Kidney epithelial cell (primary cell): Measurements from ENCODE around the gene PPFIBP2. TPM values are rescaled to one million over a fixed set of nuclear protein-coding genes. Genes with fewer than 3 reads are reported as not detected.

Experiments used
- DNase-seq: peaks from one replicate; pipeline ENCODE4 v3.0.0-alpha.2; 2010; ENCODE audit warnings: low read depth
- H3K27me3 ChIP-seq: 2 replicates; pipeline ENCODE4 v1.6.0; 2011; ENCODE audit warnings: low read length; ENCODE audit not compliant: control insufficient read depth, insufficient read depth
- H3K36me3 ChIP-seq: 2 replicates; pipeline ENCODE4 v1.5.1; 2011; ENCODE audit warnings: low read length; ENCODE audit not compliant: control insufficient read depth, insufficient read depth
- H3K4me3 ChIP-seq: 2 replicates; pipeline ENCODE4 v1.5.1; 2011; ENCODE audit warnings: low read depth, mild to moderate bottlenecking, control low read depth, low read length
- CTCF ChIP-seq: IDR thresholded peaks from 2 replicates; pipeline ENCODE4 v1.5.1; 2011; ENCODE audit warnings: mild to moderate bottlenecking, moderate library complexity, low read length, control low read depth, inconsistent platforms; ENCODE audit not compliant: insufficient read depth, poor library complexity, severe bottlenecking
- total RNA-seq: library from RNA; depleted of rRNA; stranded (reverse); fragments of >200 nt; gene quantifications from 2 replicates; pipeline ENCODE4 v1.2.3, GENCODE V29; 2015

Gene PPFIBP2
- total RNA-seq, 1 donor from 2014 or later, result 6.0 TPM

GRCh38 chr11:7603031-7603781 is 89.4 kb downstream of the PPFIBP2 start:
- no peak overlapping the region for H3K4me3 ChIP-seq
- no peak for DNase-seq
- H3K27me3 ChIP-seq, result no peaks in the 10 kb centered on the region
- H3K36me3 ChIP-seq, result no peaks in the 10 kb centered on the region
- no peak for TF ChIP-seq CTCF

DNA sequence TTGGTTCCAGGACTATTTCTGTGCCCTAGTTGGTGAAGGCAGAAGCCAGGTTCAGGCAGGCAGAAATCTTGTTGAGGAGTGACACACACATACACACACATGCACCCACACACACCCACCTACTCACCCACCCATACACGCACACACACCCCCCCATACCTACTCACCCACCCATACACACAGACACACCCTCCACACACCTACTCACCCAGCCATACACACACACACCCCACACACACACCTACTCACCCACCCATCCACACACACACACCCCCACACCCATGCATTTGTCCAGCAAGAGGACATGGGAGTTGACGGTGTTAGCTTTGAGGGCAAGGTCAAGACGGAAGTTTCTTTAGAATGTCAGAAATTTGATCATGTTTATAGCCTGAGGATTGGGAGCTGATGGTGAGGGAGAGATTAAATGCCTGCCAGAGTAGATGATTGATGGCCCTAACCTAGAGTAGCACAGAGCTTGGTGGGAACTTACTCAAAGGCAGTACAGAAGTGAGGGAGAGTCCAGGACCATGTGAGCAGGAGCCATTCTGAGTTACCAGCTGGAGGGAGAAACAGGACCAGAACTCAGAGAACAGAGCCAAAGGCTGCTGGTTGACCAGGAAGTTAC is 90.6 kb downstream of the PPFIBP2 start:
- Histone ChIP-seq H3K27me3 (no peaks in the 10 kb centered on the region), H3K36me3 (no peaks in the 10 kb centered on the region), H3K4me3 (no peak overlapping the region)
- DNase-seq, result no peak
- TF ChIP-seq CTCF, result no peak

DNA sequence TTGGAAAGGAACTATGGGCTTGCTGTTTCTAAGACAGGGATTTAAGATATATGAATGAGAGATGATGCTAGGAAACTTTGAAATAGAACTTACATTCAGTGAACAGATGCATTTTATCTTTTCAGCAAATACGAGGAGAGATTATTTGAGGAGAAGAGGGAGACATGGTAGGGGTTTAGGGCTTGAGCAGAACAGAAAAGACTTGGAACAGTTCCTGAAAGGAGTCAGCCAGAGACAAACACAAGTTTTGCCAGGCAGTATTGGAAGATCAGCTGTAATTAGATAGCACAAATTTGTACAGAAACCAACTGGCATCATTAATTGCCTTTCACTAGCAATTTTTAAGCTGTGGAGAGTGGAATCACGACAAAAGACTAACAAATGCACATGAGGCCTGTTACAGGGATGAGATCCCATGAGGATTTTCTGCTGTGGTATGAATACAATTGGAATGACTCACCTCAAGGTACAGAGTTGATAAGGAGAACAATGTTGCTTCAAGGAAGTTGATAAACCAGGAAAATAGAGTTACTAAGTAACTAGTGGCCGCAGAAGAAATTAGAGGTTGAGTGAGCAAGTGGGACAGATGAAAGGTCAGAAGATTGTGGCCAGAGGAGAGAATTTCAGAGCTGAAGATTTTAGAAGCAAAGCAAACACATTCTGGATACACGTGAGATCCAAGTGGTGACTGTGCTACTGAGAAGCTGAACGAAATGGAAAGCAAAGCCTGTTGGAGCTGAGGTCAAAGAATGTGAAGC is 91.6 kb downstream of the PPFIBP2 start:
- peak; percentile 95 for DNase-seq
- Histone ChIP-seq H3K4me3 (no peak overlapping the region), H3K36me3 (no peaks in the 10 kb centered on the region), H3K27me3 (no peaks in the 10 kb centered on the region)
- TF ChIP-seq CTCF, result no peak

DNA sequence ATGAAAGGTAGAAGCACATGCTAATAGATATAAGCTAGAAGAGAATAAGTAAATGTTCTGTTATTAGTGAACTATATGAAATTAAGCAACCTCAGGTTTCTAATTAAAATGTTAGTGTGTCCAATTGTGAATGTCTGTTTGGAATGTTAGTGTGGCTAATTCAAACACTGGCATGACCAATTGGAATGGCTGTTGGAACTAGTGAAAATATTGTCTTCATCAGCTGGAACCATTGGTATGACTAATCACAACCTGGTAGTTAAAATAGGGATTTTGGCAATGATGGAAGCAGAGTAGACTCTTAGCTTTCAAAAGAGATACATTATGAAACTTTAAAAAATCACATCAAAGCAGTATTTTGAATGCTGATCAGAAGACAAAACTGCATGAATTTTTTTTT is 92.7 kb downstream of the PPFIBP2 start:
- DNase-seq, result no peak

DNA sequence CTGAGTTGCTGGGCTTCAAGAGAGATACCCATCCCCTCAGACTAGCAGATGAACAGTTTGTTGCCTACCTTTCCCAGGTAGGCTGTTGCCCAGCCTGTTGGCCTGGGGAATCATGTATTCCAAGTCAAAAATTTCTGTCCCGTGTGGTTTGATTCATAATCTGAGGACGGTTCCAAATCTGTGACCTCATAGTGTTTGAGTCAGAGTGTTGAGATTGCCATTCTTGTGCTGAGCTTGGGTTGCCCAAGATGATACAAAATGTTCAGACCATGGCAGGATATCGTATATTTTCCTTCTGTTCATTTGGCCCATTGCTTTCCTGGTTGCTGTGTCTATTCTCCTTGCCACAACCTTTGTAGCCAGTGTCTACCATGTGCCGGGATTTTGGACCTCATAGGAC is 95.2 kb downstream of the PPFIBP2 start:
- no peak for TF ChIP-seq CTCF
- Histone ChIP-seq H3K36me3 (no peaks in the 10 kb centered on the region), H3K27me3 (no peaks in the 10 kb centered on the region), H3K4me3 (no peak overlapping the region)
- DNase-seq, result no peak

More for the DNA sequence above, 92.7 kb downstream of the PPFIBP2 start:
- Histone ChIP-seq H3K27me3 (no peaks in the 10 kb centered on the region), H3K4me3 (no peak overlapping the region), H3K36me3 (no peaks in the 10 kb centered on the region)
- TF ChIP-seq CTCF, result no peak
